Stimulated activated CD4-positive, alpha-beta T cell treated with anti-CD3 and anti-CD28 coated beads, Interleukin-4, amount 100 ng/mL, for 4 hours (primary cell): ENCODE results near the gene PTF1A.

Source experiments
- DNase-seq, 2 experiments: peaks; one replicate each; pipeline ENCODE4 v3.0.0-alpha.2; 2020

Gene PTF1A, protein sequence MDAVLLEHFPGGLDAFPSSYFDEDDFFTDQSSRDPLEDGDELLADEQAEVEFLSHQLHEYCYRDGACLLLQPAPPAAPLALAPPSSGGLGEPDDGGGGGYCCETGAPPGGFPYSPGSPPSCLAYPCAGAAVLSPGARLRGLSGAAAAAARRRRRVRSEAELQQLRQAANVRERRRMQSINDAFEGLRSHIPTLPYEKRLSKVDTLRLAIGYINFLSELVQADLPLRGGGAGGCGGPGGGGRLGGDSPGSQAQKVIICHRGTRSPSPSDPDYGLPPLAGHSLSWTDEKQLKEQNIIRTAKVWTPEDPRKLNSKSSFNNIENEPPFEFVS

GRCh38 chr10:23191764-23192711 lies at the start of gene PTF1A:
TSS of gene PTF1A (plus strand) at chr10:23192312. CDS start at chr10:23192531, 219 bp downstream.
- DNase-seq, result no peak

DNA sequence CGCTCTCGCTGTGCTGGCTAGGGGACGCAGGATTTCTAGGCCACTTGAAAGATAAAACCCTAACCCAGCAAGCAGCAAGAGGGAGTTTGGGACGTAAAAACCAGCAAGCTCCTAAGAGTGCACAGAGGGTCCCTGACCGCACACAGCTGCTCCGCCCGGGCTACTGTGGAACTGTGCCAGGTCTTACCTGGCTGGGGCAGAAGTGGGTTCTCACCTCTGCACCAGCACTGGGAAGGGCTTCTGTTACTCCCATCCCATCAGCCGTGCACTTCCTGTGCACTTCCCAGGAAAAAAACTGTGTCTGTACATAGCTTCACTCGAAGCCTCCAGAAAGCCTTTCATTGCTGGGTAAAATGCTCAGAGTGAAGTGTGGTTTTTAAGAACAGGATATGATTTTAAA lies 45.9 kb upstream of the PTF1A start:
- DNase-seq, result no peak

- no peak for DNase-seq
These were observed 45.1 kb upstream of the PTF1A start for GRCh38 chr10:23147035-23147434.

DNA sequence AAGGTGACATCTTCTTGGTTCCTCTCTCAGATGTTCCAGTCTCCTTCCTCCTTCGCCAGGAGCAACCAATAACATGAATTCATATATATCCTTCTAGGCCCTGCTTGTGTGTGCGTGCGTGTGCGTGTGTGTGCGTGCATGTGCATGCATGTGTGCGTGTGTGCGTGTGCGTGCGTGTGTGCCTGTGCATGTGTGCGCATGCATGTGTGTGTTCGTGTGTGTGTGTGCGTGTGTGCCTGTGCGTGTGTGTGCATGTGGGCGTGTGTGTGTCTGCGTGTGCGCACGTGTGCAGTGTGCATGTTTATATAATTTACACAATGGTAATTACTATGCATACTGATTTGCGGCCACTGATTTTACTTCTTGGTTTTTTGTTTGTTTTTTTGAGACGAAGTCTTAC lies 43.9 kb upstream of the PTF1A start:
- no peak for DNase-seq

DNA sequence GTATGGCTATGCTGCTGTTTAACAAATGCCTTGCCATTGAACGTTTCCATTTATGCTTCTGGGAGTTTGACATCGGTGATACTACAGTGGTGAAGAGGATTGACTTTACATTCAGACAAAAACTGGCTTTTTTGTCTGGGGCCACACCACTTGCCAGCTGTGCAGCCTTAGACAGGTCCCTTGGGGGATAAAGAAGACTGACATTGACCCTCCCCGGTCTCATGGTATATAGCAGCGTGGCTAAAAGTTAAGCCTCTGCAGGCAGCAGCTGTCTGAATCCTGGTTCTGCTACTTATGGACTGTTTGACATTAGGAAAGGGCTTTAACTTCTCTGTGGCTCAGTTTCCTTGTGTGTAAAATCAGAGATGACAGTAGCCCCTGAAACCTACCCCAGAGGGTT lies 42.0 kb upstream of the PTF1A start:
- DNase-seq, result no peak

GRCh38 chr10:23150610-23151009 lies 41.5 kb upstream of the PTF1A start:
- DNase-seq, result no peak

DNA sequence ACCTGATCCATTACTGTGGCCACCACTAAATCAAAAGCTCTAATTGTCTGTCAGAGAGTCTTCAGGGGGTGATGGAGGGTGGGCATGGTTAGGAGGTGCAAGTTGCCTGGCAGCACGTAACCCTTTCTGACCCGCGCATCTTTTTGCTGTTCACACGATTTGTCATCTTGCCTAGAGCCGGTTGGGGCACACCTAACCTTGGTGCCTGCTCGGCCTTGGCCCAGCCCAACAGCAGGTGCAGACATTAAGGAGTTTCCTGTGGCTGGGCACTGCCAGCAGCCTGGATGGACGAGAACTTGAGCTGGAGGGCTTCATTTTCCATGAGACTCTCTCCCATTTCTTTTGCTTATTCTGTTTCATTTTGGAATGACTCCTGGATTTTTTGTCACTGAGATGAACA lies 41.0 kb upstream of the PTF1A start:
- DNase-seq, result no peak

DNA sequence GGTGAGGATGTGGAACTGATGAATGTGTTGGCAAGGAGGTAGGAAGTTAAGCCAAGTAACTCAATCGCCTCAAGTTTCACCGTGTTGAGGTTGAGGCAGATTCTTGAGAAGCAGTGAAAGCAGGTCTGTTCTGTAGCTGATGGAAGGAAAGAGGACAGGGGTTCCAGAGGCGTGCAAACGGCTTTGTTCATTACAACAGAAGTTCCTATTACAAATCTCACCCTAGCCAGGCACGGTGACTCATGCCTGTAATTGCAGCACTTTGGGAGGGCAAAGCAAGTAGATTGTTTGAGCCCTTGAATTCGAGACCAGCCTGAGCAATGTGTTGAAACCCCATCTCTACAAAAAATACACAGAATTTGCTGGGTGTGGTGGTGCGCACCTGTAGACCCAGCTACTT lies 36.9 kb upstream of the PTF1A start:
- no peak for DNase-seq

DNA sequence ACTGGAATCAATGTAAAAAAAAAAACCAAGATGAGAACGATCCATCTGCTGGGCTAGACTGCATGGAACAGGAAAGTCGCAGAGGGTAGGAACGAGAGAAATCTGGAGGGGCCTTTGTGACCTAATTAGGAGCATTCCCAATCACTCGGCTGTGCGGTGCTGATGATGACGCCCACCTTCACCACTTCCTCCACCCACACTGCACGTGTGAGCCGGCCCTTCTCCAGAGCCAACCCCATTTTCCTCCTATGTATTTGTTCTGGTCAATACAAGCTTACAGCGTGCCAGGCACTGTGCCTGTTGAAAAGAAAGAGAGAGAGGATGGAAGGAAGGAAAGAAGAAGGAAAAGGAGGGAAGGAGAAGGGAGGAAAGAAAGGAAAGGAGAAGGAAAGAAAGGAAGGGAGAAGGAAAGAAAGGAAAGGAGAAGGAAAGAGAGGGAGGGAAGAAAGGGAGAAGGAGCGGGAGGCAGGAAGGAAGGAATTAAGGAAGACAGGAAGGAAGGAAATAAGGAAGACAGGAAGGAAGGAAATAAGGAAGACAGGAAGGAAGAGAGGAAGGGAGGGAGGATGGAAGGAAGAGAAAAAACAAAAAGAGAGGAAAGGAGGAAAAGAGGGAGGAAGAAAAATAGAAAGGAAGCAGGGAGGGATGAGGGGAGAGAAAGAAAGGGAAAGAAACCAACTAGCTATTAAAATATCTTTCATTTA lies 35.5 kb upstream of the PTF1A start:
- DNase-seq, result no peak

DNA sequence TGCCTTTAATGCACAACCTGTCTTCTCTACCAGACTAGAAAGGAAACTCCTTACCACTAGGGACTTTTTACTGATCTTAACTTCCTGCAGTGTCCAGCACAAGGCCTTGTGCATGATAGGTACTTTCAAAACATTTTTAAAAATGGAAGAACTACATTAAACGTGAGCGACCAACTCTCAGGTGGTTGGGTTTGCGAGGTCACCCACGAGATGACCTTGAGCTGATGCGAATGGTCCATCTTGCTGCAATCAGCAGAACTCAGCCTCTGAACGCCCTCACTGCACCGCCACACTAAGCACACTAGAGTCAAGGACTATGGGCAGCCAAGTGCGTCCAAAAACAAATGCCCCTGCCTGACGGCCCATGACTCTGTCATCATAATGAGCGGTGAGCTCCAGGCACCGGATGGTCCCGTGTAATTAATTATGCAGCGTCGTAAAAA lies 34.9 kb upstream of the PTF1A start:
- DNase-seq, result no peak

- no peak for DNase-seq
These were observed 34.3 kb upstream of the PTF1A start for GRCh38 chr10:23157691-23158369.

DNA sequence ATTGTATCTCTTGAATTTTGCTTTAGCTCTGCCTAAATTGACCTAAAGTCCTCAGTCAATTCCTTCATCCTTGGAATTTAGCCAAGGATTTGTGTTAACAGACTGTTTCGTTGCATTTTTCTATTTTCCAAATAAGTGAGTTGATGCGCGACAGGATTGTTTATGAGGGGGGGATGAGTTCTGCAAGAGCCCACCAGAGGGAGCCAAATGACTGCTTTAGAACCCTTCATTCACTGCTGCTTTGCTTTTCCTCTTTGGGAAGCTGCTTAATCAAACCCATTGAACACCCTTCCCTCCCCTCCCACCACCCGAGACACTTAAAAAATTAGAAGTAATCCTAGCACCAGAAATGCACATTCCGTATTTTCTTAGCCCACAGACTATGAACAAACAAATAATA lies 33.7 kb upstream of the PTF1A start:
- peak; percentile 9 to 20 for DNase-seq

- no peak for DNase-seq
These were observed 20.8 kb upstream of the PTF1A start for GRCh38 chr10:23171232-23171876.

DNA sequence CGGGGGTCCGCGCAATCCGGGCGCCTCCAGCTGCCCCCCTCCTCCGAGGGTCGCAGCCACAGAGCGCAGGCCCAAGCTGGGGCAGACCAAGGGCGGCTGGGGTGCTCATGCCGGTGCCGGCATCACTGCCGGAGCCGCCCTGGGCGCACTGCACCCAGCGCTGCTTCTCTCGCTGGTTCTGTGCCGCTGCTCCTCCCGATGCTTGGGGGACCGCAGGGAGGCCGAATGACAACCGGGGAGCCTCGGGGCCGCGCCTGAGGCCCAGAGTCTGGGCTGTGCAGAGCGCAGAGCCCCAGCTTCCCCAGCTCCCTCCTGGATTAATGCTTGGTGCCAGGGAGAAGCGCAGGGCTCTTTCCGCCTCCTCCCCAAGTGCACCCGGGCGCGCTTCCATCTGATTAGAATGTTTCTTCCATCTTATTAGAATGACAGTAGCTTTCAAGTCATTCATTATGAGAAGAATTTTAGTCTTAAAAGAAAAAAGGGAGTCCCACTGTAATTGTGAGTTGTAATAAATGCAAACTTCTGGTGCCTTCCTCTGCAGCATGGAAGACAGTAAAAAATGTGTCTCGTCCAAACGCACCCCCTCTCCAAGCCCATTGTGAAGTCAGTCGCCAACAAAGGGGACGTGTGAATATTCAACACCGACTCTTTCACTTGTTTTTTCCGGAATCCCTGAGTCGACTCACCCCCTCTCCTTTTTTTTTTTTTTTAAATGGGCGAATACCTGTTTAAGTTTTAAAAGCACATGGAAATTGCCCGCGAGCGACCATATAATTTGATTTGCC lies 19.5 kb upstream of the PTF1A start:
- DNase-seq, result no peak

- DNase-seq, result no peak
These were observed 18.7 kb upstream of the PTF1A start for GRCh38 chr10:23173214-23174073.

DNA sequence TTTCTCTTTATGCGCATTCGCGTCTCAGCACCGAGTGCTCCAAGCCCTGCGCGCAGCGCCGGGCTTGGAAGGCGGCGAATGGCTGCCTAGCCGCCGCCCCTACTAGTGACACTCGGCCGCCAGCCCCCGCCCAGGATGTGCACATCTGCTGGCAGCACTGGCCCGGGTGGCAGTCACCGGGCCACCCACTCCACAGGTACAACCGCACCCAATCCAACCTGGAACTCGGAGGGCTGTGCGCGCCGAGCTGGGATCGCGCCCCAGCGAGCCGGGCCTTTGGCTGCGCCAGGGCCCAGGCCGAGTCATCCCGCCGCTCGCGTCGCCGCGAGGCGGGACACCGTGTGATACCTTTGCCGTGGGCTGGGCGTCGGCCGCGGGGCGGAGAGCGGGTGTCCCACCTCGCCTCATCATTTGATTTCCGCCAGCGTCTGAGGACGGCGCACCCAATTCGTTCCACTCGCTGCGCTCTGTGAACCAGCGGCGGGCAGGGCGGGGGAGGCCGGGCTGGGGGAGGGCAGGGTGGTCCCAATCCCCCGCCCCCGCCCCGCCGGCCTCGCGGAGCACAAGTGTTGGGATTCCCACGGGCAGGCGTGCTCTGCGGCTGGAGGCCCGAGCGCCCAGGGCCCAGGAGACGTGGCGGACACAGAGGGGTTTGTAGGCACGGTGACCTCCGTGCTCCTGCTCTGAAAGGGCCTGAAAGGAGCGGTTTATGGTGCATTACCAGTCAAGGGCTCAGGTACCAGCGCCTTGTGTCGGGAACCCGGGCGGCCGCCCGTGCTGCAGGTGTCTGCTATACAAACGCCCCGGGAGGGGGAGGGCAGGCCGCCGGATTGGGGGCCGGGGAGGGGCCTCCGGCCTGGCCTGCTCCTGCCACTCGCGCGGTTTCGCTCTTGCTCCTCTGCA lies 17.8 kb upstream of the PTF1A start:
- DNase-seq, result no peak

- DNase-seq, result no peak
These were observed 17.1 kb upstream of the PTF1A start for GRCh38 chr10:23174977-23175512.

GRCh38 chr10:23186178-23186577 lies 5.9 kb upstream of the PTF1A start:
- DNase-seq, result no peak

- DNase-seq, result no peak
These were observed 5.4 kb upstream of the PTF1A start for GRCh38 chr10:23186697-23187096.
